H1 (cell line): ENCODE results near the gene AGBL4.

Experiments used
- ATF3 ChIP-seq: IDR thresholded peaks from 2 replicates; pipeline ENCODE4 v1.6.1; 2011; ENCODE audit warnings: low read depth, mild to moderate bottlenecking, low read length; ENCODE audit not compliant: insufficient read depth
- CBX8 ChIP-seq: fragments of 300-800, 300-1000 bp; sonication (generic); IDR thresholded peaks from 2 replicates; pipeline ENCODE4 v1.7.1; 2016; ENCODE audit warnings: low read depth, low read length, borderline replicate concordance
- CHD2 ChIP-seq: IDR thresholded peaks from 2 replicates; pipeline ENCODE4 v1.6.1; 2012; ENCODE audit warnings: low read length, improper control_type of control experiment
- CTCF ChIP-seq, 3 experiments: IDR thresholded peaks; 1 replicate in 2 of 3; 2 replicates in 1 of 3; pipeline versions ENCODE4 v1.5.1 to v1.6.1; 2011; ENCODE audit warnings: low read length in 3 of 3, mild to moderate bottlenecking in 3 of 3, inconsistent platforms in 2 of 3, low read depth in 1 of 3, moderate library complexity in 1 of 3; ENCODE audit not compliant: insufficient read depth in 1 of 3; ENCODE audit errors: control extremely low read depth in 1 of 3
- JUND ChIP-seq: IDR thresholded peaks from 2 replicates; pipeline ENCODE4 v1.6.1; 2011; ENCODE audit warnings: mild to moderate bottlenecking, improper control_type of control experiment, low read length
- KDM1A ChIP-seq: fragments of 200-600, 300-600 bp; sonication (generic); IDR thresholded peaks from 2 replicates; pipeline ENCODE4 v1.7.1; 2016; ENCODE audit warnings: mild to moderate bottlenecking, low read length, borderline replicate concordance
- PHF8 ChIP-seq: fragments of 200-600 bp; sonication (generic); conservative IDR thresholded peaks from 2 replicates; pipeline ENCODE4 v1.7.1; 2012; ENCODE audit warnings: low read depth, mild to moderate bottlenecking, inconsistent platforms, low read length, moderate library complexity
- POLR2A ChIP-seq, 2 experiments: IDR thresholded peaks; 1 replicate in 1 of 2; 2 replicates in 1 of 2; pipeline ENCODE4 v1.6.1; 2011; ENCODE audit warnings: low read depth in 2 of 2, low read length in 2 of 2, mild to moderate bottlenecking in 2 of 2; ENCODE audit errors: control extremely low read depth in 1 of 2
- POLR2AphosphoS5 ChIP-seq: IDR thresholded peaks from 2 replicates; pipeline ENCODE4 v1.6.1; 2011; ENCODE audit warnings: low read depth, low read length
- RXRA ChIP-seq: IDR thresholded peaks from 2 replicates; pipeline ENCODE4 v1.6.1; 2011; ENCODE audit warnings: low read depth, mild to moderate bottlenecking, low read length, moderate library complexity; ENCODE audit not compliant: insufficient read depth
- SP1 ChIP-seq: IDR thresholded peaks from 2 replicates; pipeline ENCODE4 v1.6.1; 2011; ENCODE audit warnings: low read depth, low read length
- TEAD4 ChIP-seq: IDR thresholded peaks from 2 replicates; pipeline ENCODE4 v1.6.1; 2012; ENCODE audit warnings: low read depth, low read length, inconsistent platforms, mixed read lengths
- ZNF274 ChIP-seq: IDR thresholded peaks from 2 replicates; pipeline ENCODE4 v1.7.0; 2012; ENCODE audit warnings: low read length, borderline replicate concordance; ENCODE audit errors: extremely low read depth

GRCh38 chr1:48750109-48750508, 1273.6 kb downstream of the AGBL4 start:
- TF ChIP-seq ATF3 (no peak), SP1 (no peak), KDM1A (no peak), CTCF (IDR thresholded peaks at IDR 0.05; ENCODE audit: control extremely low read depth in 1 of 3, insufficient read depth in 1 of 3, low read depth in 1 of 3, low read length in 3 of 3) (no peak), ZNF274 (no peak), POLR2AphosphoS5 (no peak), TEAD4 (no peak), PHF8 (no peak), CBX8 (no peak), POLR2A (IDR thresholded peaks at IDR 0.05; ENCODE audit: control extremely low read depth in 1 of 2, low read depth in 2 of 2, low read length in 2 of 2) (no peak), JUND (no peak), RXRA (no peak), CHD2 (no peak)
